Measurements from ENCODE around the gene PXDN.
"Not testable (repeated sequence)": the region's sequence is repeated elsewhere in the genome, so short reads cannot be mapped to it uniquely, and the experiment has no call there.

The PXDN gene

DNA sequence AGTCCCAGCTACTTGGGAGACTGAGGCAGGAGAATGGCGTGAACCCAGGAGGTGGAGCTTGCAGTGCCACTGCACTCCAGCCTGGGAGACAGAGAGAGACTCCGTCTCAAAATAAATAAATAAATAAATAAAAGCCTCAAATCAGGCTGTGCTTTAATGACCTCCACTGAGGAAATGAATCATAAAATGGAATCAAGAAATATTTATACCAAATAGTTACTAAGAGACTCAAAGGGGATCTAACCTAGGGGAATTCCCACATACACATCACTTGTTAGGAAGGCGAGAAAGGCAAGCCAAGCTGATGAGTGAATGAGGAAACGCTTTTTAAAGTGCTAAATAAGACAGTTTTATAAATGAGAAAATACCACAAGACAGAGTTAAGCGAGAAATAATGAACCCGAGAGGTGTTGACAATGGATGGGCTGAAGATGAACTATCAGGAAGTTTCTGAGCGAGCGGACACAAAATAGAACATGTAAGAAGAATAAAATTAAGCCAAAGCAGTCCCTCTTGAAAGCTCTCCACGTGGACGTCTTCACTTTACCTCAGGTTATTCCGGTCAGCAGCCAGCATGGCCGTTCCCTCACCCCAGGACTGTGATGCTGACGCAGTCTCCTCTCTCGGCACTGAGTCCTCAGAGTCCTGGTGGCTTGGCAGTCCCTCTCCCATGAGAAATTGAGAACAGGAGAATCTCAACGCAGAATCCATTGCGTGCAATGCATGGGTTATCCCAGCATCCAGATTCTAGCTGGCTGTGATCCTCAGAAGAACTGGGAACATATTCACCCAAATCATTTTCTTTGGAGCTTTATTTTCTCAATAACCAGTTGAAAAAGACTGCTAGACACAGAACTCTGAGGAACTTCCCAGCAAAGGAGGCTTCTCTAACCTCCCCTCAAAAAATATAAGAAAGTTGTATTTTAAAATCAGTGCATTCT lies 22.3 kb downstream of the PXDN start:
- DNase-seq: no peak

- no peak for DNase-seq
These were observed 25.7 kb downstream of the PXDN start for GRCh38 chr2:1718339-1719220.

DNA sequence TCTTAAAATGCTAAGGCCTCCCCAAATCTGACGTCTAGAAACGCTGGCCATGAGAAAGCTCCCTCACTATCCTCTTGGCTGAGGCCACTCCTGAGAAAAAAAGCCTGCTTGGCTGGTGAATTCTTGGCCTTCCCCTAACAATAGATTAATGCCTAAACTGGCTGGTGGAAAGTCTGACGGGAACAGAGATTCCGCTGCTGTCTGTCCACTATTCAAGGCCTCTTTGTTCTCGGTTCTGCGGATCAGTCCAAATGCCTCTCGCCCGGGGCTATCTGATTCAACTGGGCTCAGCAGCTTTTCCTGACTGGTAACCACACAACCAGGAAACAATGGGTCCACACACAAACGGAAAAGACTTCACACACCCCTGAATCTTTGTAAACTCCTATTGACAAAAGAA lies 27.2 kb downstream of the PXDN start:
- no peak for DNase-seq

GRCh38 chr2:1716441-1716840 lies 27.9 kb downstream of the PXDN start:
- DNase-seq: no peak

DNA sequence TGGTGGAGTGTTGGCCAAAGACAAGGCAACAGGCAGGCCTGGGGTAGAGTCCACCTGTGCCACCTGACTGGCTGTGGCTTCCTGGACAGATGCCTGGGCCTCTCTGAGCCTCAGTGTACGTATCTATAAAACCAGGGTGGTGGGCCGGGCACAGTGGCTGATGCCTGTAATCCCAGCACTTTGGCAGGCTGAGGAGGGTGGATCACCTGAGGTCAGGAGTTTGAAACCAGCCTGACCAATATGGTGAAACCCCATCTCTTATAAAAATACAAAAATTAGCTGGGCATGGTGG lies 28.4 kb downstream of the PXDN start:
- not testable (repeated sequence) for DNase-seq

DNA sequence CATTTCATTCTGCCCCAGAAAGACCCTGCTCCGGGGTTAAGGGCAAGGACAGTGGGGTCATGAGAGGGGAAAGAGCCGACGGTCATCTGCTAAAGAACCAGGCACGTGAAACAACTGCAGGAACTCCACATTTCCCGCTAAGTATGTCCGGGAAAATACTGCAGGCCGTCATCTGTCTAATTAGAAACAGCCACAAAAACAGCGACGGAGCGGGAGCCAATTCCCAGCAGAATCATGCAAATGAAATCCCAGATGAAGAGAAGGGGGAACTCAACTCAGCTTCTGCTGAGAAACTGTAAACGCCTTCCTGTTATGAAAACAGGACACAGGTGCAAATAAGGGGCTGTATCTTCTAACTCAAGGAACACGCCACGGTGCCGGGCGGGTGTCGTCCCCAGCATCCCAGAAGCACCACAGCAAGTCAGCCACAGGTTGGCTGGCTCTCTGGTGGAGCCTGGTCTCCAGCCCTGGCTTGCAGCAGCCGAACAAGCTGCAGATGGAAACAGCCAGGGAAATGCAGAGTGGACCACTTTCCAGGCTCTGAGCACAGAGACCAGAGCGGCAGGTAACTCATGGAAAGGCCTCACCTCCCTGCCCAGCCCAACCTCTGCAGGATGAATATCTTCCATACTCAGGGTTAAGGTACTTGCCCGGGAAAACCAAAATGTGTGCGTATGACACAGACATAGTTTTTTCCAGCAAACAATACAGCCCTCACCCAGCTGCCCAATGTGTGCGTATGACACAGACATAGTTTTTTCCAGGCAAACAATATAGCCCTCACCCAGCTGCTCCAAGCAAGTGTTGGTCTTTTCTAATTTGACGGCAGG lies 28.9 kb downstream of the PXDN start:
- no peak for DNase-seq

DNA sequence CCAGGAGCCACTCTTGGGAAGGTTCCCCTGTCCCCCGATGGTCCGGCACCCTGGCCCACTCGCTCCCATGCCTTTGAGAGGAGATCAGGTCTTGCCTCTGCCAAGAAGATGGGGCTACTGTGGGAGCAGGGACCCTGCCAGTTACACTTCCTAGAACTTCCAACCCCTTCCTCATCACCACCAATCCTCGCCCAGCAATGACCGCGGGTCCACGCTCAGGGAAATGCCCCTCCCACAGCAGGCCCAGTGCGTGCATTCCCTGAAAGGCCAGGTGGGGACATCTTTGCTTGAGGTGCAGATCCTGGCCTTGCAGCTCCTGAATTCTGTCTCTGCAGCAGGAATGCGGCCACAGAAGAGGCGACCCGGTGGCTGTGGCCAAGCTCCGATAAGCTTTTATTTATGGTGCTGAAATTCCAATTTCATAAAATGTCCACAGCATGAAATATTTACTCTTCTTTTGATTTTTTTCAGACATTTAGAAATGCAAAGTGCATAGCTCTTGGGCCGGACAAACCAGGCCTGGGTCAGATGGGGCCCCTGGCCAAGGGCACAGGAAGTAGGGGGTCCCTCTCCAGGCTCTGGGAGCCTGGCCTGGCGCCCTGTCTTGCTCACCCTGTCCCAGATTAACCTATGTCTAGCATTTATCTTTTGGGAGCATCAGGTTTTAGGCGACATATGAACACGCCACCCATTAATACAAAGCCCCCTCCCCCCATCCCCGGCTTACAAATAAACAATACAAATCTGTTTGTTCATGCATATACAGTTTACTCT lies 29.8 kb downstream of the PXDN start:
- no peak for DNase-seq

DNA sequence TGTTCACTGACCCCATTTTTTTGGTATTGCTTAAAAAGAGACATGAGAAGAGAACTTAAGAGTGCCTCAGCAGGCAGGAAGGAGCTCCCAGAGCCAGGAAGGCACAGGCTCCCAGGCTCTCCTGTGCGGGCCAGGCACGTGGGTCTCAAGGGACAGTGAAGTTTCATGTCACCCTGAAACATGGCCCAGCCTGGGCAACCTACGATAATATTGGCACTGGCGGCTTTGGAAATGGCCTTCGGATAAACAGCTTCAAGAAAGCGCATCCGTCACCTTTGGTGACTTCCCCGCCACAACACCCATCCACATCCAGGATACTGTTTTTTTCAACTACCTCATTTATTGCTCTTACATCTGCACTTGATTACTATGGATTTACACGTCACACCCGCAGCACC lies 30.5 kb downstream of the PXDN start:
- no peak for DNase-seq

- no peak for DNase-seq
These were observed 31.0 kb downstream of the PXDN start for GRCh38 chr2:1713142-1713838.

GRCh38 chr2:1709946-1710560 lies 34.3 kb downstream of the PXDN start:
- no peak for DNase-seq

GRCh38 chr2:1709335-1709605 lies 35.0 kb downstream of the PXDN start:
- DNase-seq: no peak

DNA sequence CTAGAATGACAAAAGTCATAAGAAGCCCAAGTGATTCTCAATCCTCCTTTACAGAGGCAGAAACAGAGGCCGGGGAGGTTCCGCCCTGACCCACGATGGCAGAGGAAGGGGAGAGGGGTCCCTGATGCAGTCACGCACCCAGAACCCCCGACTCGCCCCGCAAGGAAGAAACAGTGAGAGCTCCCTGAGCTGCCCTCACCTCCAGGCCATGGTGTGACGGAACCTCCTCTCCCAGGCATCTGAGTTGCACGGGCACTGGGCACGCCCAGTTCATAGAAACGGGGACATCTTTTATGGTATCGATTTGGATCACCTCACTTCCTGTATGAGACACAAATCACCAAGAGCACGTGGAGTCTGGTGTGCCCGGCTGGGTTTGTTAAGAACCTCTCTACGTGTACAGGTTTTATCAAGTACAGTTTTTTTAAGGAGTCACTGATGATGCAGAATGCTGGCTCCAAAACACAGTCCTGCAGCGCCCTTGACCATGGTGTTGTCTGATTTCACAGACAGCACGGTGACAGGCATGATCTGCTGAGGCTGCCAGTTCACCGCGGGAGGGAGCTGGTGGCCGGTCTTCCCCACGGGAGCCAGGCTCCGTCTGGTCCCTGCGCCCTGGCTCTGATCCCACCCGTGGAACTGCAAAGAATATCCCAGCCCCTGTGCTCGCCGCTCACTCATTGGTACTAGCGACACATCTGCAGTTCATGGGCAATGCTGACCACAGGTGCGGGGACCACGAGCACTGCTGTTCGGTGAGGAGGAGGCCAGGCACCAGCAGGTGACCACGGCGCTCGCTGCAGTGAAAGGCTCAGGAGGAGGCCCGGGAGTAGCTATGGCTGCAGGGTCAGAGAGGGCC lies 35.6 kb downstream of the PXDN start:
- no peak for DNase-seq

GRCh38 chr2:1707771-1708418 lies 36.4 kb downstream of the PXDN start:
- DNase-seq: peak; percentile 66 to 69

DNA sequence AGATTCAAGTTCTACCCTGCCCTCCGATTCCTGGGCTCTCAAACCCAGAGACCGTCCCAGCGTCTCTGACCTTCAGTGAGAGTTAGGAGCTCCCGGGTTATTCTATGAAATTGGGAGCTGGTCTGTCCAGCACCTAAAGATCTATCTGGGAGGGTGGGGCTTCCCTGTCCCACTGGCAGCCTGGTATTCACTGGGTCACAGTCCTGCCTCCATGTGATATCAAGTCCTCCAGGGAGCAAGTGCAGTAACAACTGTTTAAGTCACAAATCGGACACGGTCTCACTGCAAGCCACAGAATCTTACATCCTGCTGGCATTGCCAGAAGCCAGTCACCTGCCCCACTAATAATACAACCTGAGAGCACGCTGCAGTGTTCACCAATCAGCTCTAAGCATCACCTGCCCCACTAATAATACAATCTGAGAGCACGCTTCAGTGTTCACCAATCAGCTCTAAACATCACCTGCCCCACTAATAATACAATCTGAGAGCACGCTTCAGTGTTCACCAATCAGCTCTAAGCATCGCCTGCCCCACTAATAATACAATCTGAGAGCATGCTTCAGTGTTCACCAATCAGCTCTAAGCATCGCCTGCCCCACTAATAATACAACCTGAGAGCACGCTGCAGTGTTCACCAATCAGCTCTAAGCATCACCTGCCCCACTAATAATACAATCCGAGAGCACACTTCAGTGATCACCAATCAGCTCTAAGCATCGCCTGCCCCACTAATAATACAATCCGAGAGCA lies 38.0 kb downstream of the PXDN start:
- not testable (repeated sequence) for DNase-seq

DNA sequence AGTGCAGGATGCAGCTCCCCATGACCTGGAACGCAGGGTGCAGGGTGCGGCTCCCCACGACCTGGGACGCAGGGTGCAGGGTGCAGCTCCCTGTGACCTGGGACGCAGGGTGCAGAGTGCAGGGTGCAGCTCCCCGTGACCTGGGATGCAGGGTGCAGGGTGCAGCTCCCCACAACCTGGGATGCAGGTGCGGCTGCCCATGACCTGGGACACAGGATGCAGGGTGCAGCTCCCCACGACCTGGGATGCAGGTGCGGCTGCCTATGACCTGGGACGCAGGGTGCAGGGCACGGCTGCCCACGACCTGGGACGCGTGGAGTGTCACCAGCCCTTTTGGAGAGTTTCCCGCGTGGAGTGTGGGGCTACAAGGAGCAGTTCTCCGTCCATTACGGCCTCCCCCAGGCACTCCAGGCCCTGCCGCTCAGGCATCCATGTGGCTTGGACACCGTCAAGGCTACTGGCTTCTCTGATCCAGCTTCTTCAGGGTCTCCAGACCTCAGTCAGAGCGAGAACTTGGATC lies 38.7 kb downstream of the PXDN start:
- DNase-seq: no peak

- DNase-seq: no peak
These were observed 39.4 kb downstream of the PXDN start for GRCh38 chr2:1704631-1705556.

- no peak for DNase-seq
These were observed 42.1 kb downstream of the PXDN start for GRCh38 chr2:1702186-1702565.

All from inflammatory macrophage (primary cell).